C4-2B (cell line): ENCODE results near the gene ULK1.
"Not testable (repeated sequence)": the region's sequence is repeated elsewhere in the genome, so short reads cannot be mapped to it uniquely, and the experiment has no call there.

Experiments used
- H3K27ac ChIP-seq: fragments of 450-650 bp; 2 replicates; pipeline ENCODE4 v1.5.1; 2017
- CTCF ChIP-seq: fragments of 450-650 bp; conservative IDR thresholded peaks from 2 replicates; pipeline ENCODE4 v1.5.1; 2017; ENCODE audit warnings: mild to moderate bottlenecking
- ZFX ChIP-seq: fragments of 450-650 bp; IDR thresholded peaks from 2 replicates; pipeline ENCODE4 v1.6.1; 2017

The ULK1 gene

GRCh38 chr12:131871677-131872076 is 22.7 kb upstream of the ULK1 start:
- no peak for TF ChIP-seq CTCF
- no peak for TF ChIP-seq ZFX
- peak overlapping the region; percentile 52 for H3K27ac ChIP-seq

DNA sequence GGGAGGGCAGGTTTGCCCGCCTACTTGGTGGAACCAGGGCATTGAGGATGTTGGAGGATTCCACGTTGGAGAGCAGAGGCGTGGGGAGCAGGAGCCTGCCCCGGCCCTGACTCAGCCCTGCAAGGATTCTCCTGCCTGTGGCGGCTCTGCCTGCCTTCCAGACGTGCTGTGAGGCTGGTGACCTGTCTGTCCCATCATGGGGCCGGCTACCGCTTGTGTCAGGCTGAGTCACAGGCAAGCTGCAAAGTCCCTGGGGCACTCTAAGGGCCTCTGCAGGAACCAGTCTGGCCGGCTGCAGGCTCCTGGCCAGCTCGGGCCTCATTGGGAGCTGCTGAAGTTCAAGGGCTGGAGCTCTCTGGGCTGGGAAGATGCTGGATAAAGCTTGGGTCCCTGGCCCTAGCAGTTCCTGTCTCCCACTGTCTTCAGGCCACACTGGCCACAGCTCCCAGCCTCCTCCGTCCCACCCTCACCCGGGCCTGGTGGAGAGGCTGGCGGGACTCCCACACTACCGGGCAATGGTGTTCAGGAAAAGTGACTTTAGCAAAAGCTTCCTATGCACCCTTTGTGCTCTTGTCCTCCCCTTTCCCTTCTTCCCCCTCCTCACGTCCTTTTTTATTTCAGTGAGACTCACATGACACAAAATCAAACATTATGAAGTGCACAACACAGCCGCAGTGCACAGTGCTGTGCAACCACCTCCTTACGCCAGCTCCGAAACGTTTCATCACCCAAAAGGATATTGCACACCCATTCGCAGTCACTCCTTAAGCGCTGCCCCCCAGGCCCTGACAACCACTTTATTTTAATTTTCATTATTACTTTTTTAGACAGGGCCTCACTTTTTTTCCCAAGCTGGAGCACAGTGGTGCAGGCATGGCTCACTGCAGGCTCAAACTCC is 22.0 kb upstream of the ULK1 start:
- no peak for TF ChIP-seq CTCF
- H3K27ac ChIP-seq: peak overlapping the region; percentile 52

DNA sequence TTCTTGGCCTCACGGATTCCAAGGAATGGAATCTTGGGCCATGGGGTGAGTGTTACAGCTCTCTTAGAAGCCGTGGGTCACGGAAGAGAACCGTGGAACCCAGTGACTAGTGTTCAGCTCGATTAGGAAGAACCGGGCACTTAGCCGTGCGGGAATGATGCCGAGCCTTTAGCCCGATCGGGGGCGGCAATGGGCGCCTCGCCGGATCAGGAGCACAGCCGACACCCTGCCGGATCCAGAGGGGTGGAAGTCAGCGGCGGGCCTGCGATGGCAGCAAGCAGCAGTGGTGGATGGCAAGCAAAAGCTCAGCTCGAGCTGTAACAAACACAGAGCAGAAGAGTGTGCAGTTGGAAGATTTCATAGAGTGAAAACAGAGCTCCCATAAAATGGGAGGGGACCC is 21.1 kb upstream of the ULK1 start:
- TF ChIP-seq CTCF (no peak), ZFX (no peak)
- H3K27ac ChIP-seq: no peak overlapping the region

GRCh38 chr12:131874972-131875371 is 19.4 kb upstream of the ULK1 start:
- H3K27ac ChIP-seq: not testable (repeated sequence)

DNA sequence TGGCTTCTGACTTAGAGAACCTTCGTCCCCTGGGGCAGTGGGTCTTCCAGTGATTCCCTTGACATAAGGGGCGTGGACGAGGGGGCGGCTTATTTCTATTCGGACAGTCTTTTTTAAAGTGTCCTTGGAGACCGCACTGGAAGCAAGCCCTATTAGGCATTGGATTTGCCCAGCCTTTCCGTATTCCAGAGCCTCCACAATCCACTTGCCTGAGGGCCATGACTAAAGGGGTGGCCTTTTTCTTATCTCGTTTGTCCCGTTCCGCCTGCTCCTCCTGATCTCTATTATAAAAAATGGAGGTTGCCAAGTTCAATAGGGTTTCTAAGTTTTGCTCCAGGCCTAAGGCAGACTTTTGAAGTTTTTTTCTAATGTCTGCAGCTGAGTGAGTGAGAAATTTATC is 17.2 kb upstream of the ULK1 start:
- not testable (repeated sequence) for H3K27ac ChIP-seq

GRCh38 chr12:131878436-131878835 is 16.0 kb upstream of the ULK1 start:
- not testable (repeated sequence) for H3K27ac ChIP-seq

DNA sequence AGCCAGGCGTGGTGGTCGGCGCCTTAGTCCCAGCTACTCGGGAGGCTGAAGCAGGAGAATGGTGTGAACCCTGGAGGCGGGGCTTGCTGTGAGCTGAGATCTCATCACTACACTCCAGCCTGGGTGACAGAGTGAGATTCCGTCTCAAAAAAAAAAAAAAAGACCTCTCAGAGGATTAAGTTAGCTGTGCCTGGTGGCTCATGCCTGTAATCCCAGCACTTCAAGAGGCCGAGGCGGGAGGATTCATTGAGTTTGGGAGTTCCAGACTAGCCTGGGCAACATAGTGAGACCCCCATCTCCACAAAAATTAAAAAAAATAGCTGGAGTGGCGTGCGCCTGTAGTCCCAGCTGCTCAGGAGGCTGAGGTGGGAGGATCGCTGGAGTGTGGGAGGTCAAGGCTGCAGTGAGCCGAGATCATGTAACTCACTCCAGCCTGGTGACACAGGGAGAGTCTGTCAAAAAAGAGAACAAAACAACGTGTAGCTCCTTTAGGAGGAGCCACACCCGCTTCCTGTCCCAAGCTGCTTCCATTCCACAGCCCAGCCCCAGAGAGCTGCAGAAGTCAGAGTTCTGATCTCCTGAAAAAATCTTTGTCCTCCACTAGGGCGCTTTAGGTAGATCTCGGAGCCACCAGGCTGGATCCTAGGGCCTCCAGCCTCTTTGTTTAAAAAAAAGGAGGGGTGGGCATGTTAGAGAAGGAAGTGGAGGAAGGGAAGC is 11.5 kb upstream of the ULK1 start:
- H3K27ac ChIP-seq: no peak overlapping the region
- no peak for TF ChIP-seq ZFX
- no peak for TF ChIP-seq CTCF

- no peak overlapping the region for H3K27ac ChIP-seq
Observed at GRCh38 chr12:131883521-131883900, 10.9 kb upstream of the ULK1 start.

DNA sequence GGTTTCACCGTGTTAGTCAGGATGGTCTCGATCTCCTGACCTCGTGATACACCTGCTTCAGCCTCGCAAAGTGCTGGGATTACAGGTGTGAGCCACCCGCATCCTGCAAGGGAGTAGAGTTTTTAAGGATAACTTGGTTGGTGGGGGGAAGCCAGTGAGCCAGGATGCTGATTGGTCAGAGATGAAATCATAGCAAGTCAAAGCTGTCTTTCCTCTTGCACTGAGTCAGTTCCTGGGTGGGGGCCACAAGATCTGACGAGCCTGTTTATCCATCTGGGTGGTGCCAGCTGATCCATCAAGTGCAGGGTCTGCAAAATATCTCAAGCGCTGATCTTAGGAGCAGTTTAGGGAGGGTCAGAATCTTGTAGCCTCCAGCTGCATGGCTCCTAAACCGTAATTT is 9.3 kb upstream of the ULK1 start:
- H3K27ac ChIP-seq: not testable (repeated sequence)

More at GRCh38 chr12:131883521-131883900, 10.9 kb upstream of the ULK1 start:
- no peak for TF ChIP-seq CTCF
